Fibroblast of lung (primary cell): ENCODE measurements around the gene VWC2L.

Experiments used
- EZH2 ChIP-seq: IDR thresholded peaks from 2 replicates; pipeline ENCODE4 v1.5.1; 2012; ENCODE audit warnings: low read length, control low read depth, mild to moderate bottlenecking; ENCODE audit errors: missing control alignments
- TF ChIP-seq, protein P1 (sequence below), 2 donors: IDR thresholded peaks in 1 of 2; conservative IDR thresholded peaks in 1 of 2; 1 replicate in 1 of 2; 2 replicates in 1 of 2; pipeline ENCODE4 v1.5.1; 2011 to 2012; ENCODE audit warnings: low read length in 2 of 2, control low read depth in 1 of 2, inconsistent platforms in 1 of 2, low read depth in 1 of 2, mild to moderate bottlenecking in 1 of 2

DNA sequence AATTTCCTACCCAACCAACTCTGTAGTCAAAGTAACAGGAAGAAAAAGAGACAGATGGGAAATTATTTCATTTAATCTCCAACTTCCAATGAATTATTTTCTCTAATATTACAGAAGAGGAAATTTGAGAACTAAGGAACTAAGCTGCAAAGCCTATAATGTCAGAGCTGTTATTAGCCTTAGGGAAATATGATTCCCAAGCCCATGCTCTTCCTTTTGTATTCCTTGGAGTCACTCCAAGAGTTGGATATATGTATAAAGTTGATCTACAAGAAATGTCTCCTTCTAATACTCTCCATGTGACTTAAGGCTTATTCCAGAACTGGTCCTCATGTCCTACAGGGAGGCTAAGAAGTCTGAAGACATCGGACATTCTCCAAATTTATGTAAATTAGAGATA, 31.6 kb upstream of the VWC2L start:
- no peak for TF ChIP-seq EZH2
- TF ChIP-seq, protein P1, sequence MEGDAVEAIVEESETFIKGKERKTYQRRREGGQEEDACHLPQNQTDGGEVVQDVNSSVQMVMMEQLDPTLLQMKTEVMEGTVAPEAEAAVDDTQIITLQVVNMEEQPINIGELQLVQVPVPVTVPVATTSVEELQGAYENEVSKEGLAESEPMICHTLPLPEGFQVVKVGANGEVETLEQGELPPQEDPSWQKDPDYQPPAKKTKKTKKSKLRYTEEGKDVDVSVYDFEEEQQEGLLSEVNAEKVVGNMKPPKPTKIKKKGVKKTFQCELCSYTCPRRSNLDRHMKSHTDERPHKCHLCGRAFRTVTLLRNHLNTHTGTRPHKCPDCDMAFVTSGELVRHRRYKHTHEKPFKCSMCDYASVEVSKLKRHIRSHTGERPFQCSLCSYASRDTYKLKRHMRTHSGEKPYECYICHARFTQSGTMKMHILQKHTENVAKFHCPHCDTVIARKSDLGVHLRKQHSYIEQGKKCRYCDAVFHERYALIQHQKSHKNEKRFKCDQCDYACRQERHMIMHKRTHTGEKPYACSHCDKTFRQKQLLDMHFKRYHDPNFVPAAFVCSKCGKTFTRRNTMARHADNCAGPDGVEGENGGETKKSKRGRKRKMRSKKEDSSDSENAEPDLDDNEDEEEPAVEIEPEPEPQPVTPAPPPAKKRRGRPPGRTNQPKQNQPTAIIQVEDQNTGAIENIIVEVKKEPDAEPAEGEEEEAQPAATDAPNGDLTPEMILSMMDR (conservative IDR thresholded peaks at IDR 0.05 in 1 of 2, IDR thresholded peaks at IDR 0.05 in 1 of 2; ENCODE audit: low read depth in 1 of 2, low read length in 2 of 2), result no peak
